Prostate gland (tissue), 2 donors: ENCODE measurements around the gene CELA3A.

Source experiments
- POLR2A ChIP-seq: fragments of 450-650 bp; IDR thresholded peaks from one replicate; pipeline ENCODE4 v1.6.1; 2016; ENCODE audit warnings: antibody characterized with exemption, mild to moderate bottlenecking
- POLR2AphosphoS5 ChIP-seq: sonication (generic); formaldehyde crosslinking; IDR thresholded peaks from one replicate; pipeline ENCODE4 v1.6.1; 2017; ENCODE audit warnings: antibody characterized with exemption
- TF ChIP-seq, protein P1 (sequence below), 4 experiments: fragments of 200-600 bp in 2 of 4; fragments of 450-650 bp in 2 of 4; sonication (generic) in 2 of 4; IDR thresholded peaks; 1 replicate in 3 of 4; 2 replicates in 1 of 4; pipeline ENCODE4 v1.5.1; 2016 to 2019; ENCODE audit warnings: antibody characterized with exemption in 4 of 4, mild to moderate bottlenecking in 2 of 4, moderate library complexity in 2 of 4

DNA sequence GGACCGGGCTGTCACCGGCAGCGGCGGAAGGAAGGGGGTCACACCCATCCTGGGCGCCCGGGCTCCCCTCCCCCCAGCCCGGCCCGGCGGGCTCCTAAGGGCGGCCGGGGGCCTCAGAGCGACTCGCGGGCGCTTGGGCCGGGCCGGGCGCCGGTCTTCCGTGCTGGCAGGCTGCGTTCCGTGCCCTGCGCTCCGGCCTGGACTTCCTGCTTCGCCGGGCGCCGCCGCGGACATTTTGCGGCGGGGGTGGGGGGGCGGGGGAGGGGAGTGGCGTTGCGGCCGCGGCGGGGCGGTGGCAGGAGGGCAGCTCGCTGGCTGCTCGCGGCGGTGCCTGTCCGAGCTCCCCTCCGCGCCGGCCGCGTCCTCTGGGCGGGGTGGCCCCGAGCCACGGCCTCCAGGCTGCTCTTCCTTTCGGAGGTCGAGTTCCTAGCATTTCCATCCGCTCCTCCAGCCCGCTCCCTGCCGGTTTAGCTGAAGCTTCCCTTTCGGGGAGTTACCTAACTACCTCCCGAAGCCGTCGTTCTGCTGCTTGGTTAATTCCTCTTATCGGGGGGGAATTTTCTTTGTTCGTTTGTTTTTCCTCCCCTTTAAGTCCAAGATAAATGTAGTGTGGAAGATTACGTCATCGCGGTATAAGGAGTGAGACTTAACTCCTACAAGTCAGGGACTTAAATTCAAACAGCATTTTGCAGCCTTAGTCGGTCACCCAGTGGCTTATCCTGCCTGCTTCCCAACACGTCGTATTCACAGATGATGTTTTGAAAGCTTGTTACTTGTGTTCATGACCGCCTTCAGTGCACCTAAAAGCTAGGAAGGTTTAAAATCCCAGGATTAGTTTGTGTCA, 51.8 kb downstream of the CELA3A start:
- TF ChIP-seq, protein P1, sequence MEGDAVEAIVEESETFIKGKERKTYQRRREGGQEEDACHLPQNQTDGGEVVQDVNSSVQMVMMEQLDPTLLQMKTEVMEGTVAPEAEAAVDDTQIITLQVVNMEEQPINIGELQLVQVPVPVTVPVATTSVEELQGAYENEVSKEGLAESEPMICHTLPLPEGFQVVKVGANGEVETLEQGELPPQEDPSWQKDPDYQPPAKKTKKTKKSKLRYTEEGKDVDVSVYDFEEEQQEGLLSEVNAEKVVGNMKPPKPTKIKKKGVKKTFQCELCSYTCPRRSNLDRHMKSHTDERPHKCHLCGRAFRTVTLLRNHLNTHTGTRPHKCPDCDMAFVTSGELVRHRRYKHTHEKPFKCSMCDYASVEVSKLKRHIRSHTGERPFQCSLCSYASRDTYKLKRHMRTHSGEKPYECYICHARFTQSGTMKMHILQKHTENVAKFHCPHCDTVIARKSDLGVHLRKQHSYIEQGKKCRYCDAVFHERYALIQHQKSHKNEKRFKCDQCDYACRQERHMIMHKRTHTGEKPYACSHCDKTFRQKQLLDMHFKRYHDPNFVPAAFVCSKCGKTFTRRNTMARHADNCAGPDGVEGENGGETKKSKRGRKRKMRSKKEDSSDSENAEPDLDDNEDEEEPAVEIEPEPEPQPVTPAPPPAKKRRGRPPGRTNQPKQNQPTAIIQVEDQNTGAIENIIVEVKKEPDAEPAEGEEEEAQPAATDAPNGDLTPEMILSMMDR (IDR thresholded peaks at IDR 0.05) = no peak
- TF ChIP-seq POLR2AphosphoS5 (peak; percentile 36), POLR2A (peak; percentile 41)
